Measurements from ENCODE around the gene LSM12.
A peak's percentile ranks its signal among the peaks of the same experiment; 100 is the strongest.

LSM12 gene

DNA sequence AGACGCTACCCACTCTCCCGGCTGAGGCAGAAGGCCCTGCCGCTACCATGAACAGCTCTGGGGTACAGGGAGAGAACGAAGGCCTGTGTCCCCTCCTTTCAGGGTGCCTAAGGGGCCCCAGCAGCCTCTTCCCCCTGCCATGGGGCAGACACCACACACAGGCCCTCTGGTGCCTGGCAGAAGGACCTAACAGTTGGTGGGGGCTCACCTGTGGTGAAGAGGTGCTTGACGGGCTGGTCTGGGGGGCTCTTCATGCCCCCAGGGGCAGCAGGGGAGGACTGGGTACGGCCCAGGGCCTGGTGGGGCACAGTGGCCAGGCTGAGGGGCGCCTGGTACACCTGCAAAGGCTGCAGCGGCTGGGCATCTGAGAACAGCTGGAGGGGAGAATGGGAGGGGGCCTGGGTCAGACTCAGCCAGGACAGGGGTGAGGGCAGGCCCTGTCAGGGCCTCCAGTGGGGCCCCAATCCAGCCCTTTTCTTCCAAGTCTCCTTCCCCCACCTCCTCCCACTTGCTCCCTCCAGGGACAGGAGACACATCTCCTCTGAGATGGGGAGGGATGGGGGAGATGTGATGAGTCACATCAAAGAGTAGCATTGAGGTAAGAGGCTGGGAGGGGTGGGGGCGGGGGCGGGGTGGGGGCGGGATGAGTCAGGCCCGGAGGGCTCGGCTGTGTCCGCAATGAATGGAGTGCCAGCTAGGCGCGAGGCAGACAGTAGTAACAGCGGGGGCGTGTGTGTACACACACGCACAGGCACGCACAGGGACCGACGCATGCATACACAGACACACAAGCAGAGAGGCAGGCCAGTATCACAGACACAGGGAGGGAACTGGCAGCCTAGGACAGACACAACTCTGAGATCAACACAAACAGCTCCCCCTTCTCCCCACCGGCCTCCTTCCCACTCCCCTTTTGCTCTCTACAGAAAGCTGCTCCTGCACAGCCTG is 20.2 kb upstream of the LSM12 start:
- Mint-ChIP-seq H3K36me3 (peaks cover 21% of the 10 kb centered on the region), H3K4me3 (no peak overlapping the region)

DNA sequence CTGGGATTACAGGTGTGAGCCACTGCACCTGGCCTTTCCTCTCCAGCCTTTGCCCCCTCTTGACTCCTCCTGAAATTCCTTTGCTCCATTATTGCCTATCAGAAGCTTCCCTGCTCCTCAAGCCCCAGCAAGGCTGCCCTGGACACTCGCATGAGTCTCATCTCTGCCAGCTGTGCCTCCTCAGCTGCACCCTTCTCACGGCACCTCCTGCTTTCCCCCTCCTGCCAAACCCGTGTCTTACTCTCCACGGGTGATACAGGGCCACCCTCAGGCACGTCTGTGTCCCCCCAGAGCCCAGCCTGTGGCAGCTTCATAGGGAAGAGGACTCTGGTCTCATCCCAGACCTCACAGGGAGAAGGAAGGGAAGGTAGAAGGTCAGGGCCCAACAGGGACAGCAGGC is 19.4 kb upstream of the LSM12 start:
- no peak overlapping the region for H3K4me3 Mint-ChIP-seq
- no peaks in the 10 kb centered on the region for H3K27me3 Mint-ChIP-seq
- no peaks in the 10 kb centered on the region for H3K9me3 Mint-ChIP-seq
- ATAC-seq (ENCODE audit: low read depth) (no peak), DNase-seq (ENCODE audit: low spot score in 2 of 2) (no peak)
- H3K36me3 Mint-ChIP-seq, result peaks cover 20% of the 10 kb centered on the region
- H3K4me1 Mint-ChIP-seq, result peaks cover 4% of the 10 kb centered on the region
- no peak overlapping the region for H3K27ac Mint-ChIP-seq

More for the DNA sequence above, 20.2 kb upstream of the LSM12 start:
- Mint-ChIP-seq H3K9me3 (no peaks in the 10 kb centered on the region), H3K4me1 (peaks cover 4% of the 10 kb centered on the region), H3K27ac (peak overlapping the region; percentile 47), H3K27me3 (no peaks in the 10 kb centered on the region)
- no peak for ATAC-seq (ENCODE audit: low read depth)
- DNase-seq (ENCODE audit: low spot score in 2 of 2), result no peak

DNA sequence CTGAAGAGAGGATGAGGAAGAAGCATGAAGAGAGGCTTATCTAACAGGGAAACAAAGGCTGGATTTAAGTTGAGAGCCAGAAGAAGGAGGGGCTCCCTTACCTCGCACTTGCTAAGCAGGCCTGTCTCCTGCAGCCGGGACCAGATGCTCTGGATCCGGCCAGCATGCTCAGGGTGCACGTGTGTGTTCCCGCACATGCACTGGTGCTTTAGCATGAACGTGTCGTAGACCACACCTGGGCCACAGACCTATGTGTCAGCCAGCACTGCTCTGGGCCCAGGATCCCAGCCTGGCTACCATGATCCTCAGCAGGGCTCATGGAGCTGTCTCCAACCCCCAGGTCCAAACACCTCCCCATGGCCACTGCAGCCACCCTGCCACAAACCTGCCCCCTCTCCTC is 18.4 kb upstream of the LSM12 start:
- no peak for ATAC-seq (ENCODE audit: low read depth)
- DNase-seq (ENCODE audit: low spot score in 2 of 2), result no peak
- Mint-ChIP-seq H3K4me3 (no peak overlapping the region), H3K27ac (no peak overlapping the region), H3K27me3 (no peaks in the 10 kb centered on the region), H3K36me3 (peaks cover 20% of the 10 kb centered on the region), H3K4me1 (peaks cover 4% of the 10 kb centered on the region), H3K9me3 (no peaks in the 10 kb centered on the region)

DNA sequence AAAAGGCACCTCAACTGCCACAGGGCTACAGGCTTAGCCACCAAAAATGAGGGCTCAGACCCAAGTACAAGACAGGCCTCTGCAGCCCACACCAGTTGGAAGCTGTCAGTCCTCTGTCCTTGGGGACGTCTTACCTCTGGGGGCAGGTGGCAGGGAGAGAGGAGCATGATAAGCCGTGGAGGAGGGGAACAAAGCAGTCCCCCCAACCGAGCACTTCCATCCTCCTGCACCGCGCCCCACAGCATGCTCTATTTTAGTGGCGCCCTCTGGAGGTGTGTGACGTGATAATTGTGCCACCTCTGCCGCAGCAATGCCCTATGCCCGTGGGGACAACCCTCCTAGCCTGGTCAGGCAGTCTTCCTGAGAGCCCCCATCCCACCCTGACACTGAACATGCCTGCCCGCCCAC is 17.7 kb upstream of the LSM12 start:
- Mint-ChIP-seq H3K27me3 (no peaks in the 10 kb centered on the region), H3K9me3 (no peaks in the 10 kb centered on the region), H3K4me1 (peaks cover 4% of the 10 kb centered on the region), H3K4me3 (no peak overlapping the region), H3K36me3 (peaks cover 22% of the 10 kb centered on the region), H3K27ac (no peak overlapping the region)
- ATAC-seq (ENCODE audit: low read depth), result peak; percentile 38
- DNase-seq (ENCODE audit: low spot score in 2 of 2), result no peak

DNA sequence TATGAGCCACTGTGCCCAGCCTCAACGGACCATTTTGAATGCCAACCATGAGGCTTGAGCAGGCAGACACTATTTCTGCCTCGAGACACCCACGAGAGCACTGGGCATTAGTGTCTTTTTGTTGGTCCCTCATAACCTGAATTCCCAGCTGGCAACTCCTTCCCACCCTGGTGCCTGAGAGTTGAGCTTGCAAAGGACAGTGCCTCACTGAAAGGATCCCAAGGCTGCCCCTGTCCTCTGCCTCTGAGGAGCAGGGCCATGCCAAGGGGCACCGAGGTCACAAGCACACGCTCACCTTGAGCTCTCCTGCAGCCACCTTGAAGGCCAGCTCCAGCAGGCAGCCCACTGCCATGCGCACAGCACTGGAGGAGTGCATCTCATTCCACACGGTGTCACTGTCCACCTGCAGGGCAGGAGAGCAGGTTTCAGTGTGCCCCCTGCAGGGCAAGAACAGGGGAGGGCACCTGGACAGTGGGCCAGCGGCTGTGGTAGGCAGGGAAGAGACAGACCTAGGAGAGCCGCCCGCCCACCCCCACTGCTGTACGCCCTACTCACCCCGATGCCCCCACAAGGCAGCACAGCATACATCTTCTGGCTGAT is 16.9 kb upstream of the LSM12 start:
- Mint-ChIP-seq H3K4me1 (peaks cover 4% of the 10 kb centered on the region), H3K4me3 (no peak overlapping the region), H3K27ac (no peak overlapping the region), H3K9me3 (no peaks in the 10 kb centered on the region), H3K36me3 (peaks cover 20% of the 10 kb centered on the region), H3K27me3 (no peaks in the 10 kb centered on the region)
- ATAC-seq (ENCODE audit: low read depth) (no peak), DNase-seq (ENCODE audit: low spot score in 2 of 2) (no peak)

DNA sequence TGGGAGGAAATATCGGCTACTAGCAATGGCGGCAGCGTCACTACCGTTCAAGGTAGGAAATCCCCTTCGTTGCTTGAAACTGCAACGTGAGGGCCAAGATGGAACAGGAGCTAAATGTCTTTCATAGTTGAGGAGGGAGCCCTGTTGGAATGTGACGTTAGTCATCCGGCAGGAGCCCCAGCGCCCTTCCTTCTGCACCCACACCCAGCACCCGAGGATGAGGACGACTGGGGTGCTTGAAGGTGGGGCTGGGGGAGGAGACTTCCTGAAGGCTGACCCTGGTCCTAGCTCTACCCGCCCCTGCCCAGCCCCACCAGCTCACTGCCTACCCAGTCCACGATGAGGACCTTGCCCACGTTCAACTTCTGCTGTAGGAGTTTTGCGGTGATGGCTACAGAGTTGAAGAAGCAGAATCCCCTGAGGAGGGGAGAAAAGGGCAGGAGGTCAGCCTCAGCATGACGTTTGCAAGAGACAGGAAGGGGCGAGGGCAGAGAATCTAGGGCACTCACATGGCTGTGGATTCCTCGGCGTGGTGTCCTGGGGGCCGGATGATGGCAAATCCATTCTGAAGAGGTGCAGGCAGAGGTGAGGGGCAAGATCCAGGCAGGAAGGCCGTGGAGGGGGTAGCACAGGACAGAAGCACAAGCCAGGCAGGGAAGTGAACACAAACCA is 15.9 kb upstream of the LSM12 start:
- Mint-ChIP-seq H3K27ac (peak overlapping the region; percentile 25), H3K4me1 (peaks cover 3% of the 10 kb centered on the region), H3K9me3 (no peaks in the 10 kb centered on the region), H3K36me3 (peaks cover 22% of the 10 kb centered on the region), H3K4me3 (no peak overlapping the region), H3K27me3 (no peaks in the 10 kb centered on the region)
- DNase-seq (ENCODE audit: low spot score in 2 of 2) (no peak), ATAC-seq (ENCODE audit: low read depth) (no peak)

DNA sequence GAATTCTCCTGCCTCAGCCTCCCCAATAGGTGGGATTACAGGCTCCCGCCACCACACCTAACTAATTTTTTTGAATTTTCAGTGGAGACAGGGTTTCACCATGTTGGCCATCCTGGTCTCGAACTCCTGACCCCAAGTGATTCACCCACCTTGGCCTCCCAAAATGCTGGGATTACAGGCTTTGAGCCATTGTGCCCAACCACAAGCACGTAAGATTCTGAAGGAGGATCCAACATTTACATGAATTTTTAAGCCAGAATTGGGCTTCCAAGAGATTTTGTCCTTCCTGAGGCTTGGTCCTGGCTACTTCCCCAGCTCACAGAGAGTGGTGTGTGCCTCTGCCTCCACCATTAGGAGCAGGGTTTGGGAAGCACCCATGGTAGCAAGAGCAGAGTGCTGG is 15.2 kb upstream of the LSM12 start:
- Mint-ChIP-seq H3K27me3 (no peaks in the 10 kb centered on the region), H3K4me3 (no peak overlapping the region), H3K9me3 (no peaks in the 10 kb centered on the region), H3K36me3 (peaks cover 21% of the 10 kb centered on the region), H3K4me1 (peaks cover 2% of the 10 kb centered on the region), H3K27ac (peak overlapping the region; percentile 20)
- no peak for DNase-seq (ENCODE audit: low spot score in 2 of 2)
- ATAC-seq (ENCODE audit: low read depth), result no peak

DNA sequence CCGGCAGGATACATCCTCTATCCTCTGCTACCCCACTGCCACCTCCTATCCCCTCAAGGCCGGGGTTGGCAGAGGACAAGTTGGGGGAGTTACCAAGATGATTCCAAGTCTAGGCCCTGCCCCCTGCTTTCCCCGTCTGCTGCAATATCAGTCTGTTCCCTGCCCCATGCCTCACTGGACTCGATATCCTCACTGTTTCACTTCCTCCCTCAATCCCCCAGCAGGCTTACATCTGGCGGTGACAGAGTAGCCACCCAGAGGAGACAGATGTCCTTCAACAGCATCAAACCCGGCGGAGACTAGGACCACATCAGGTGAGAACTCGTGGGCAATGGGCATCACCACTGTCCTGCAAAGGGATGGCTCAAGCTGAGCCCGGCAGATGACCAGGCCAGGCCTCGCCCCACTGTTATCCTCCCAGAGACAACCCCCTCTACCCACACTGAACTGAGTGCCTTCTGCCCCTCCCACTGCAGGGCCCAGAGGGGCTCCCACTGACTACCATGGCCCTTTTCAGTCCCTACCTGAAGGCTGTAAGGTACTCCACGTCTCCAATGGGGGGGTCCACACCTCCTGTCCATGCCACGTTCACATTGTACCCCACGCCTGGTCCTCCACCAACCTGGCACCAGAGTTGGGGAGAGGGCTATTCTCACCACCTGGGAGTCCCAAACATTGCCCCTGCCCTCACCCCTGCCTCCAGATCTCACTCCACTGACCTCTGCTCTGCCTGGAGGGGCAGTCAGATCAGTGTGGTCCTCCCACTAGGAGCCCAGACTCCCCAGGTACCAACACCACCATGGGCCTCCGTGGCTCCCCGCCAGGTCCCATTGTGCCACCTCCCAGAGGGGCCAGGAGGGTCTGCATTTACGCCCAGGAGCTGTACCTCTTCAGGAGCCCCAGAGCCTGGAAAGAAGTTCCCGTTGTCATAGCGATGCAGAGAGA is 13.7 kb upstream of the LSM12 start:
- peak; percentile 32 for ATAC-seq (ENCODE audit: low read depth)
- no peak overlapping the region for H3K4me3 Mint-ChIP-seq
- H3K27me3 Mint-ChIP-seq, result no peaks in the 10 kb centered on the region
- peaks cover 27% of the 10 kb centered on the region for H3K36me3 Mint-ChIP-seq
- H3K4me1 Mint-ChIP-seq, result no peaks in the 10 kb centered on the region
- H3K27ac Mint-ChIP-seq, result peak overlapping the region; percentile 15
- H3K9me3 Mint-ChIP-seq, result no peaks in the 10 kb centered on the region
- no peak for DNase-seq (ENCODE audit: low spot score in 2 of 2)

DNA sequence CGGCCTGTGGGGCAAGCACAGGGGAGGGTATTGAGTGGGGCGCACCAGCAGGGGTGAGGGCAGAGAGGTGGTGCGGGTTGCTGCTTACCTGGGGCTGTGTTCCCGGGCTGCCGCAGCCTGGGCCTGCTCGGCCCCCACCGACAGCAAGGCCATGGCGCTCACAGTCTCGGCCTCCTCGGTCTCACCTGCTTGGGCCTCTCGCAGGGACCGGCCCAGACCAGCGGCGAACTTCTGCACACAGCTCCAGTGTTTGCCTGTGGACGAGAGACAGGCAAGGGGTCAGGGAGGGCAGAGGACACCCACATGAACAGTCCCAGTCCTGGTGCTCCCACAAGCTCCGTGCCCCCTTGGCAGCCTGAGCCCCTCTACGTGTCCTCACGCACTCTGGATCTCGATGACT is 11.9 kb upstream of the LSM12 start:
- H3K27me3 Mint-ChIP-seq, result no peaks in the 10 kb centered on the region
- no peaks in the 10 kb centered on the region for H3K4me1 Mint-ChIP-seq
- ATAC-seq (ENCODE audit: low read depth) (no peak), DNase-seq (ENCODE audit: low spot score in 2 of 2) (no peak)
- no peak overlapping the region for H3K4me3 Mint-ChIP-seq
- H3K36me3 Mint-ChIP-seq, result peaks cover 25% of the 10 kb centered on the region
- H3K27ac Mint-ChIP-seq, result no peak overlapping the region
- no peaks in the 10 kb centered on the region for H3K9me3 Mint-ChIP-seq

DNA sequence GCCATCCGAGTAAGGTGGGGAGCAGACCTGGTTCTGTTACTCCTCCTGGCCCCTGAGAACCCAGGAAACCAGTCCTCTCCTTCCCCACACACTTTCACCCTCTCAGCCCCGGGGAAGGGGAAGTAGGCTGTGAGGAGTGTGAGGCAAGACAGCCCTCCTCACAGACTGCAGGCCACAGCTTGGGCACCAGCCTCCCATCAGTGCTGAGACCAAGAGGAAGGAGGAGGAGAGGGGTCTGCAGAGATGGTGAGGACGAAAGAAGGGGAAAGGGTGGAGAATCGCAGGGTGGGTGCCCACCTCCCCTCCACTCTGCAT is 11.1 kb upstream of the LSM12 start:
- Mint-ChIP-seq H3K27ac (no peak overlapping the region), H3K9me3 (no peaks in the 10 kb centered on the region), H3K27me3 (no peaks in the 10 kb centered on the region), H3K4me3 (no peak overlapping the region), H3K36me3 (peaks cover 21% of the 10 kb centered on the region), H3K4me1 (peaks cover 3% of the 10 kb centered on the region)
- ATAC-seq (ENCODE audit: low read depth) (no peak), DNase-seq (ENCODE audit: low spot score in 2 of 2) (no peak)

DNA sequence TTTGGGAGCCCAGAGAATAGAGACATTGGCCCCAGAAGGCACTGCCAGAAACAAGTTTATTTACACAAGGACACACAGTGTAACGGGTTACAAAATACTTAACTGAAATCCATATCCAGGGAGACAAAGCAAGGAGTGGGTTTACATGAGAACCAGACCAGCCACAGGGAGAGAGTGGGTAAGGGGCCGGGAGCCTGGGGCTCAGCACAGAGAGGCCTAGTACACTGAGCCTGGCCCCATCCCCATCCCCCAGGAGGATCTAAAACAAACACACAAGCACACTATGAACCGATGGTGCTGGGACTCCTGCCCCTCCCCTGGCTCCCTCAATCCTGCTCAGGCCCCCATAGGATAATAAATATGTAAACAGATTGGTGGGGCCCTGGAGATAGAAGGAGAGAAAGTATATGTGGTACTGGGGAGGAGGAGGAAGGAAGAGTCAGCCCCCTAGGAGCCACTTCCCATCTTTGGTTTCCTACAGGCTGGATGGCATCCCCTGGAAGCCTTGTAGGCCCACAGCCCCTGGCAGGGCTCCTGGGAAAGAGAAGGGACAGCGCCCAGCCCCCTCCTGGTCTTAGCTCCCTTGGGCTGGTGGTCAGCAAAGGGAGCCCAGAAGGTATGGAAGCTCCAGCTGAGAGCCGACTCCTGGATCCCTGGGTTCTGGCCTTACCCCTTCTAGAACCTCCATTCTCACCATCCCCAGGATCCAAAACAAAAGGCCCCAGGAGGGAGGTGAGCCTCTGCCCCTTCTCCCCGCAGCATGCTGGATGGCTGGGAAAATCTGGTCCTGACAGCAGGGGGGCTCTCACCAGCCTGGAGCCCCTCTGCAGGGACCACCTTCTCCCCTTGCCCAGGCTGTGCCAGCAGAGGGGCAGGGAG is 10.5 kb upstream of the LSM12 start:
- H3K27me3 Mint-ChIP-seq, result no peaks in the 10 kb centered on the region
- no peak overlapping the region for H3K27ac Mint-ChIP-seq
- H3K36me3 Mint-ChIP-seq, result peaks cover 19% of the 10 kb centered on the region
- peaks cover 5% of the 10 kb centered on the region for H3K4me1 Mint-ChIP-seq
- H3K4me3 Mint-ChIP-seq, result no peak overlapping the region
- DNase-seq (ENCODE audit: low spot score in 2 of 2) (no peak), ATAC-seq (ENCODE audit: low read depth) (no peak)
- no peaks in the 10 kb centered on the region for H3K9me3 Mint-ChIP-seq

DNA sequence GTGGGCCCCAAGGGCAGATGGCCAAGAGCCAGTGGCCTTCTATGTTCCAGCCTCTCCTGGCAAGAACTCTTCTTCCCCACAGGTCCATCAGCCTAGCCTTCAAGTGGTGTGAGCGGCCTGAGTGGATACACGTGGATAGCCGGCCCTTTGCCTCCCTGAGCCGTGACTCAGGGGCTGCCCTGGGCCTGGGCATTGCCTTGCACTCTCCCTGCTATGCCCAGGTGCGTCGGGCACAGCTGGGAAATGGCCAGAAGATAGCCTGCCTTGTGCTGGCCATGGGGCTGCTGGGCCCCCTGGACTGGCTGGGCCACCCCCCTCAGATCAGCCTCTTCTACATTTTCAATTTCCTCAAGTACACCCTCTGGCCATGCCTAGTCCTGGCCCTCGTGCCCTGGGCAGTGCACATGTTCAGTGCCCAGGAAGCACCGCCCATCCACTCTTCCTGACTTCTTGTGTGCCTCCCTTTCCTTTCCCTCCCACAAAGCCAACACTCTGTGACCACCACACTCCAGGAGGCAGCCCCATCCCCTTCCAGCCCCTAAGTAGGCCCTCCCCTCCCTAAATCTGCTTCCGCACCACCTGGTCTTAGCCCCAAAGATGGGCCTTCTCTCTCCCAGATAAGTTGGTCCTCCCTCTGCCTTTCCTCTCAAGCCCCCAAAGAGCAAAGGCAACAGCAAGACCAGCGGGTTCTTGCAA is 9.3 kb upstream of the LSM12 start:
- H3K27ac Mint-ChIP-seq, result no peak overlapping the region
- H3K27me3 Mint-ChIP-seq, result no peaks in the 10 kb centered on the region

More for the DNA sequence above, 9.3 kb upstream of the LSM12 start:
- H3K9me3 Mint-ChIP-seq, result no peaks in the 10 kb centered on the region
- ATAC-seq (ENCODE audit: low read depth) (no peak), DNase-seq (ENCODE audit: low spot score in 2 of 2) (no peak)
- peaks cover 11% of the 10 kb centered on the region for H3K4me1 Mint-ChIP-seq
- H3K36me3 Mint-ChIP-seq, result peaks cover 18% of the 10 kb centered on the region
- no peak overlapping the region for H3K4me3 Mint-ChIP-seq
